H1 (cell line): Measurements from ENCODE around the gene RPS3. TPM values are rescaled to one million over a fixed set of nuclear protein-coding genes. Genes with fewer than 3 reads are reported as not detected.
"Not testable (repeated sequence)": the region's sequence is repeated elsewhere in the genome, so short reads cannot be mapped to it uniquely, and the experiment has no call there.

Experiments
- CTCF ChIA-PET: fragments of 300-600 bp; sonication (Branson Sonifier 250); formaldehyde crosslinking; loops from one replicate; lab custom pipeline; 2021; ENCODE audit not compliant: partially characterized antibody; lab: Charles Lee
- POLR2A ChIA-PET: fragments of 300-600 bp; sonication (Branson Sonifier 250); formaldehyde crosslinking; loops from one replicate; lab custom pipeline; 2021; ENCODE audit warnings: inconsistent platforms; ENCODE audit not compliant: partially characterized antibody; lab: Charles Lee
- DNase-seq, 2 experiments: peaks; one replicate each; pipeline versions ENCODE4 v3.0.0 to v3.0.0-alpha.2; 2010 to 2022; ENCODE audit warnings: low spot score in 2 of 2, low read depth in 1 of 2, mixed read lengths in 1 of 2
- FAIRE-seq: peaks from 2 replicates; lab custom pipeline; 2011; peaks lifted over from hg19 to GRCh38; lab: Jason Lieb, UNC
- H2AFZ ChIP-seq: 2 replicates; pipeline ENCODE4 v1.8.1; 2012; ENCODE audit warnings: low read length, inconsistent platforms
- H2AK5ac ChIP-seq: 2 replicates; pipeline ENCODE4 v1.6.1; 2013; ENCODE audit warnings: low read depth, low read length
- H2BK120ac ChIP-seq: replicated peaks from 2 replicates; pipeline ENCODE3; 2013; ENCODE audit warnings: low read depth, low read length, inconsistent platforms
- H2BK12ac ChIP-seq: 2 replicates; pipeline ENCODE4 v1.6.1; 2013; ENCODE audit warnings: low read depth, low read length
- H2BK15ac ChIP-seq: 2 replicates; pipeline ENCODE4 v1.6.1; 2013; ENCODE audit warnings: low read length
- H2BK20ac ChIP-seq: 2 replicates; pipeline ENCODE4 v1.6.1; 2013; ENCODE audit warnings: low read length
- H2BK5ac ChIP-seq: 2 replicates; pipeline ENCODE4 v1.6.1; 2013; ENCODE audit warnings: low read depth, low read length
- H3K14ac ChIP-seq: 2 replicates; pipeline ENCODE4 v1.6.1; 2013; ENCODE audit warnings: inconsistent platforms; ENCODE audit not compliant: insufficient read length
- H3K18ac ChIP-seq: 2 replicates; pipeline ENCODE4 v1.6.1; 2013; ENCODE audit warnings: low read length; ENCODE audit errors: extremely low read depth
- H3K23ac ChIP-seq: 2 replicates; pipeline ENCODE4 v1.6.1; 2013; ENCODE audit warnings: inconsistent platforms; ENCODE audit not compliant: insufficient read length
- H3K23me2 ChIP-seq: 2 replicates; pipeline ENCODE4 v1.6.1; 2013; ENCODE audit warnings: low read depth, low read length
- H3K27ac ChIP-seq: 2 replicates; pipeline ENCODE4 v1.6.1; 2011; ENCODE audit warnings: low read depth, low read length, inconsistent platforms
- H3K27me3 ChIP-seq, 4 experiments: replicated peaks in 1 of 4; 1 replicate in 1 of 4; 2 replicates in 3 of 4; pipeline versions ENCODE4 v1.6.1 to v1.8.1; 2011 to 2013; ENCODE audit warnings: low read length in 3 of 4, mild to moderate bottlenecking in 3 of 4, inconsistent platforms in 2 of 4, mixed read lengths in 2 of 4, moderate library complexity in 1 of 4; ENCODE audit not compliant: control insufficient read depth in 3 of 4, insufficient read depth in 3 of 4; ENCODE audit errors: extremely low read depth in 1 of 4
- H3K36me3 ChIP-seq, 4 experiments: 2 replicates each; pipeline versions ENCODE4 v1.6.1 to v1.8.1; 2011 to 2013; ENCODE audit warnings: mild to moderate bottlenecking in 4 of 4, low read length in 3 of 4, moderate library complexity in 2 of 4, control low read depth in 1 of 4, inconsistent platforms in 1 of 4; ENCODE audit not compliant: insufficient read depth in 4 of 4, control insufficient read depth in 2 of 4
- H3K4ac ChIP-seq: replicated peaks from 2 replicates; pipeline ENCODE3; 2013; ENCODE audit warnings: low read length, low read depth, mixed read lengths, inconsistent platforms; ENCODE audit not compliant: insufficient read length
- H3K4me1 ChIP-seq, 4 experiments: replicated peaks in 1 of 4; 1 replicate in 1 of 4; 2 replicates in 3 of 4; pipeline versions ENCODE4 v1.6.1 to v1.8.1; 2011 to 2013; ENCODE audit warnings: low read length in 3 of 4, inconsistent platforms in 2 of 4, mixed read lengths in 1 of 4; ENCODE audit not compliant: insufficient read depth in 4 of 4, control insufficient read depth in 3 of 4
- H3K4me2 ChIP-seq, 2 experiments: 2 replicates each; pipeline versions ENCODE4 v1.6.1 to v1.8.1; 2011 to 2013; ENCODE audit warnings: low read depth in 2 of 2, low read length in 2 of 2, control low read depth in 1 of 2, inconsistent platforms in 1 of 2, mild to moderate bottlenecking in 1 of 2; ENCODE audit not compliant: insufficient read depth in 1 of 2
- H3K4me3 ChIP-seq, 4 experiments: fragments of 200-600, 300-600 bp in 1 of 4; sonication (generic), shearing (Covaris generic), sonication (Bioruptor Twin) in 1 of 4; 2 replicates each; pipeline versions ENCODE4 v1.5.1 to v1.8.1; 2011 to 2016; ENCODE audit warnings: low read length in 4 of 4, low read depth in 3 of 4, control low read depth in 2 of 4, inconsistent platforms in 2 of 4, mild to moderate bottlenecking in 2 of 4, mixed read lengths in 1 of 4, moderate library complexity in 1 of 4; ENCODE audit not compliant: insufficient read depth in 2 of 4; ENCODE audit errors: extremely low read depth in 1 of 4
- H3K56ac ChIP-seq: replicated peaks from 2 replicates; pipeline ENCODE3; 2013; ENCODE audit warnings: low read depth, mild to moderate bottlenecking, mixed read lengths, low read length, inconsistent platforms; ENCODE audit not compliant: insufficient read length
- H3K79me1 ChIP-seq: 2 replicates; pipeline ENCODE4 v1.6.1; 2013; ENCODE audit warnings: low read depth, low read length, control low read depth
- H3K79me2 ChIP-seq, 2 experiments: 2 replicates each; pipeline versions ENCODE4 v1.6.1 to v1.8.1; 2012 to 2013; ENCODE audit warnings: low read length in 2 of 2, mild to moderate bottlenecking in 2 of 2, inconsistent platforms in 1 of 2; ENCODE audit not compliant: insufficient read depth in 2 of 2, control insufficient read depth in 1 of 2
- H3K9ac ChIP-seq, 4 experiments: replicated peaks in 1 of 4; 1 replicate in 1 of 4; 2 replicates in 3 of 4; pipeline versions ENCODE4 v1.6.1 to v1.8.1; 2011 to 2013; ENCODE audit warnings: low read depth in 3 of 4, low read length in 3 of 4, control low read depth in 2 of 4, mild to moderate bottlenecking in 2 of 4, moderate library complexity in 2 of 4, inconsistent platforms in 1 of 4; ENCODE audit errors: extremely low read depth in 1 of 4
- H3K9me3 ChIP-seq, 2 experiments: 2 replicates each; pipeline versions ENCODE4 v1.6.1 to v1.8.1; 2012 to 2013; ENCODE audit warnings: mild to moderate bottlenecking in 2 of 2, moderate library complexity in 2 of 2, control low read depth in 1 of 2, inconsistent platforms in 1 of 2, low read depth in 1 of 2, low read length in 1 of 2, mixed read lengths in 1 of 2; ENCODE audit not compliant: insufficient read depth in 2 of 2
- H4K20me1 ChIP-seq, 2 experiments: replicated peaks in 1 of 2; 2 replicates each; pipeline versions ENCODE3 to v1.8.1; 2011 to 2013; ENCODE audit warnings: inconsistent platforms in 2 of 2, low read length in 2 of 2, mild to moderate bottlenecking in 1 of 2; ENCODE audit not compliant: insufficient read depth in 2 of 2, control insufficient read depth in 1 of 2
- H4K5ac ChIP-seq: 2 replicates; pipeline ENCODE4 v1.6.1; 2013; ENCODE audit warnings: low read length, low read depth, mixed read lengths, inconsistent platforms; ENCODE audit not compliant: insufficient read length
- H4K8ac ChIP-seq: 2 replicates; pipeline ENCODE4 v1.8.0; 2013; ENCODE audit warnings: mild to moderate bottlenecking, moderate library complexity, low read length, inconsistent platforms; ENCODE audit not compliant: insufficient read depth; ENCODE audit errors: extremely low read depth
- H4K91ac ChIP-seq: replicated peaks from 2 replicates; pipeline ENCODE3; 2013; ENCODE audit warnings: low read length, mixed read lengths, inconsistent platforms; ENCODE audit not compliant: insufficient read length
- WGBS, 2 experiments: shearing (Covaris generic) in 1 of 2; methylation state at CpG; one replicate each; pipeline versions ENCODE4 v1.1.6 to v1.1.7; 2013 to 2015; ENCODE audit warnings: low lambda C conversion rate in 2 of 2, mixed read lengths in 2 of 2, inconsistent platforms in 1 of 2, low coverage in 1 of 2, missing lambda C conversion rate in 1 of 2; ENCODE audit not compliant: insufficient replicate concordance in 2 of 2, insufficient coverage in 1 of 2, insufficient read length in 1 of 2; ENCODE audit errors: extremely low coverage in 1 of 2, missing lambda C conversion rate in 1 of 2; 5-methylcytosine and 5-hydroxymethylcytosine counted together
- polyA plus RNA-seq, 7 experiments: library from polyadenylated mRNA; depleted of rRNA in 3 of 7; stranded (reverse) in 5 of 7; unstranded in 2 of 7; fragments of >200 nt in 5 of 7; fragments of 200-250 nt in 2 of 7; gene quantifications; 1 replicate in 5 of 7; 2 replicates in 1 of 7; 4 replicates in 1 of 7; pipeline versions ENCODE4 v1.2.1 to v1.2.3, GENCODE V29; 2011 to 2013; ENCODE audit warnings: missing spikeins in 2 of 7, mixed read lengths in 2 of 7
- total RNA-seq: library from RNA; stranded (reverse); fragmentation: NEBNext Ultra II Directional; extraction: Animal tissue kit (Norgen Biotek cat#: 25700); gene quantifications from 2 replicates; pipeline ENCODE4 v1.2.1, GENCODE V29; 2021

The RPS3 gene
- total and polyA plus RNA-seq, 2 of the 8 experiments (the other 6 are each of a cell fraction or from before 2014, with no cell fraction given) = 3,813 to 4,194 TPM

DNA sequence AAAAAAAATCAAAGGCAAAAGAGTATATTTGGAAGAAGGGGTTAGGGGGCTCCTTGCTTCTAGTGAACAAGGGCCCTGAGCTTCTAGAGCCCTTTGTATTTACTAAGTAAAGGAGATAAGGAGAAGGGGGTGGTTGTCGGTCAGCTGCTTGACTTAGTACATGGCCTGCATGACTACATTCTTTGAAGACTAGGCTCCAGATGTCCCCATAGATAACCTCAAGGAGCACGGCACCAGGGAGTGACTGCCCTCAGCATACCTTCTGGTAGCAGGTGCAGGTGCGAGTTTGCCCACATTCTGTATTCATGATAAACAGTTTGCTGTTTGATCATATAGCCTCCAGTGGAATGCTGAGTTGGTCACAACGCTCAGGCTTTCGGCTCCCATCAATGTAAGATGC lies 32.5 kb upstream of the RPS3 start:
- H4K20me1 ChIP-seq, H3K9ac ChIP-seq, H3K4me1 ChIP-seq, H4K8ac ChIP-seq, H3K23ac ChIP-seq, H3K4me2 ChIP-seq, H3K4me3 ChIP-seq, H2BK120ac ChIP-seq, H2BK20ac ChIP-seq, H3K79me1 ChIP-seq, H3K36me3 ChIP-seq, FAIRE-seq, POLR2A ChIA-PET, DNase-seq, H2AK5ac ChIP-seq, H4K91ac ChIP-seq, H3K56ac ChIP-seq, H2AFZ ChIP-seq, H3K79me2 ChIP-seq, H3K18ac ChIP-seq, H3K23me2 ChIP-seq, H4K5ac ChIP-seq, H3K27me3 ChIP-seq, H3K4ac ChIP-seq, H2BK15ac ChIP-seq, H3K9me3 ChIP-seq, H3K27ac ChIP-seq, H3K14ac ChIP-seq, H2BK5ac ChIP-seq, H2BK12ac ChIP-seq: not testable (repeated sequence)
- CTCF ChIA-PET = interaction anchor here (0.7 to 1.1 kb wide), 2 partner anchors 27 to 60 kb away, joined by 3 read pairs; no protein-coding TSS in a partner anchor
- 85% methylated on average over 5 of the region's 5 CpGs; no CpG with 5 or more reads in 1 of the 2 experiments for WGBS, 2 experiments
